Gastroesophageal sphincter (tissue), 3 donors: ENCODE results near the gene DMAP1.

Experiments used
- POLR2AphosphoS5 ChIP-seq: sonication (generic); formaldehyde crosslinking; IDR thresholded peaks from one replicate; pipeline ENCODE4 v1.6.1; 2017; ENCODE audit warnings: antibody characterized with exemption
- TF ChIP-seq, protein P1 (sequence below), 4 experiments: fragments of 200-600 bp in 2 of 4; fragments of 450-650 bp in 2 of 4; sonication (generic) in 1 of 4; IDR thresholded peaks; one replicate each; pipeline ENCODE4 v1.5.1; 2017 to 2019; ENCODE audit warnings: antibody characterized with exemption in 4 of 4, mild to moderate bottlenecking in 2 of 4, moderate library complexity in 2 of 4

DNA sequence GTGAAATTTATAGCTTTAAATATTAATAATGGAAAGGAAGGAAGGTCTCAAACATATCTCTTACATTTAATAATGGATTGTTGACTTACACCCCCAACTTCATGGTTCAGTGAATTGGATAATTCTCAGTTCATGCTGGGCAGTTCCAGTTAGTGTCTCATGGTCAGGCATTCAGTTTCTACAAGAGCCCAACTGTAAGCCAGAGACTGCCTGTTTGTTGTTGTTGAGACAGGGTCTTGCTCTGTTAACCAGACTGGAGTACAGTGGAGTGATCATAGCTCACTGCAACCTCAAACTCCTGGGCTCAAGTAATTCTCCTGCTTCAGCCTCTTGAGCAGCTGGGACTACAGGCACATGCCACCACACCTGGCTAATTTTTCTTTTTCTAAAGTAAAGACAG lies 5.0 kb upstream of the DMAP1 start:
- TF ChIP-seq POLR2AphosphoS5 = no peak
- TF ChIP-seq, protein P1, sequence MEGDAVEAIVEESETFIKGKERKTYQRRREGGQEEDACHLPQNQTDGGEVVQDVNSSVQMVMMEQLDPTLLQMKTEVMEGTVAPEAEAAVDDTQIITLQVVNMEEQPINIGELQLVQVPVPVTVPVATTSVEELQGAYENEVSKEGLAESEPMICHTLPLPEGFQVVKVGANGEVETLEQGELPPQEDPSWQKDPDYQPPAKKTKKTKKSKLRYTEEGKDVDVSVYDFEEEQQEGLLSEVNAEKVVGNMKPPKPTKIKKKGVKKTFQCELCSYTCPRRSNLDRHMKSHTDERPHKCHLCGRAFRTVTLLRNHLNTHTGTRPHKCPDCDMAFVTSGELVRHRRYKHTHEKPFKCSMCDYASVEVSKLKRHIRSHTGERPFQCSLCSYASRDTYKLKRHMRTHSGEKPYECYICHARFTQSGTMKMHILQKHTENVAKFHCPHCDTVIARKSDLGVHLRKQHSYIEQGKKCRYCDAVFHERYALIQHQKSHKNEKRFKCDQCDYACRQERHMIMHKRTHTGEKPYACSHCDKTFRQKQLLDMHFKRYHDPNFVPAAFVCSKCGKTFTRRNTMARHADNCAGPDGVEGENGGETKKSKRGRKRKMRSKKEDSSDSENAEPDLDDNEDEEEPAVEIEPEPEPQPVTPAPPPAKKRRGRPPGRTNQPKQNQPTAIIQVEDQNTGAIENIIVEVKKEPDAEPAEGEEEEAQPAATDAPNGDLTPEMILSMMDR (IDR thresholded peaks at IDR 0.05) = no peak
